HCT116 (cell line): Measurements from ENCODE around the gene RSPO1. TPM values are rescaled to one million over a fixed set of nuclear protein-coding genes. Genes with fewer than 3 reads are reported as not detected.
A peak's percentile ranks its signal among the peaks of the same experiment; 100 is the strongest.

Experiments used
- ATAC-seq: fragments of 200-7000 bp; cut with Tn5 transposase; 2 replicates; pipeline ENCODE4 v1.9.1; 2020; ENCODE audit warnings: mild to moderate bottlenecking, moderate library complexity
- BruUV-seq: library from RNA; stranded (reverse); fragments of 400-500 nt; replicated peaks from 2 replicates; lab custom pipeline; 2021; lab: Mats Ljungman, UMichigan
- CTCF ChIA-PET: fragments of 300-600 bp; sonication (Branson Sonifier 250); formaldehyde crosslinking; loops from one replicate; lab custom pipeline; 2021; ENCODE audit warnings: antibody characterized with exemption; lab: Charles Lee
- POLR2A ChIA-PET: fragments of 300-600, 350-600 bp; sonication (Branson Sonifier 250); formaldehyde crosslinking; loops from one replicate; lab custom pipeline; 2021; ENCODE audit warnings: antibody characterized with exemption; lab: Charles Lee
- RAD21 ChIA-PET, 2 experiments: fragments of 300-600 bp; sonication (Branson Sonifier 250); formaldehyde crosslinking; loops; one replicate each; lab custom pipeline; 2023; ENCODE audit warnings: low total read pairs in 2 of 2; ENCODE audit not compliant: uncharacterized antibody in 2 of 2, unreplicated experiment in 2 of 2, low non-redundant PET in 1 of 2; lab: Charles Lee
- DNase-seq: peaks from one replicate; pipeline ENCODE4 v3.0.0-alpha.2; 2010; ENCODE audit warnings: low read depth, low spot score
- H2AFZ ChIP-seq: fragments of 200-600 bp; shearing (Covaris generic), sonication (generic); 2 replicates; pipeline ENCODE4 v1.6.1; 2017; ENCODE audit warnings: low read depth, mixed run types, mixed read lengths, antibody characterized with exemption, low read length; ENCODE audit not compliant: poor library complexity, severe bottlenecking
- H3K27ac ChIP-seq: 2 replicates; pipeline ENCODE4 v1.5.1; 2012; ENCODE audit warnings: low read depth, low read length
- H3K27me3 ChIP-seq: fragments of 200-600 bp; sonication (generic); 2 replicates; pipeline ENCODE4 v1.6.1; 2016; ENCODE audit warnings: mixed run types, low read length, mixed read lengths; ENCODE audit not compliant: insufficient read depth
- H3K36me3 ChIP-seq, 2 experiments: fragments of 200-500 bp in 1 of 2; fragments of 200-600 bp in 1 of 2; sonication (Bioruptor generic) in 1 of 2; sonication (generic) in 1 of 2; 2 replicates each; pipeline versions ENCODE4 v1.5.1 to v1.6.1; 2014 to 2016; ENCODE audit warnings: low read length in 2 of 2, inconsistent platforms in 1 of 2, mixed read lengths in 1 of 2, mixed run types in 1 of 2; ENCODE audit not compliant: insufficient read depth in 2 of 2, control insufficient read depth in 1 of 2
- H3K4me1 ChIP-seq, 2 experiments: fragments of 200-600 bp in 1 of 2; sonication (generic) in 1 of 2; 2 replicates each; pipeline versions ENCODE4 v1.5.1 to v1.6.1; 2012 to 2017; ENCODE audit warnings: low read length in 2 of 2, inconsistent platforms in 1 of 2, mild to moderate bottlenecking in 1 of 2, mixed read lengths in 1 of 2, mixed run types in 1 of 2, moderate library complexity in 1 of 2; ENCODE audit not compliant: insufficient read depth in 2 of 2, control insufficient read depth in 1 of 2
- H3K4me2 ChIP-seq: fragments of 200-600 bp; sonication (generic); 2 replicates; pipeline ENCODE4 v1.6.1; 2017; ENCODE audit warnings: mixed run types, low read length, mixed read lengths
- H3K4me3 ChIP-seq, 2 experiments: fragments of 200-600 bp in 1 of 2; sonication (generic) in 1 of 2; replicated peaks in 1 of 2; 2 replicates each; pipeline ENCODE4 v1.5.1; 2011 to 2016; ENCODE audit warnings: low read length in 2 of 2, control low read depth in 1 of 2, low read depth in 1 of 2, mild to moderate bottlenecking in 1 of 2, mixed read lengths in 1 of 2, mixed run types in 1 of 2
- H3K79me2 ChIP-seq: fragments of 200-600 bp; sonication (generic); 2 replicates; pipeline ENCODE4 v1.6.1; 2017; ENCODE audit warnings: mild to moderate bottlenecking, mixed run types, low read length, moderate library complexity, mixed read lengths; ENCODE audit not compliant: insufficient read depth
- H3K9ac ChIP-seq: fragments of 200-600 bp; sonication (generic); 2 replicates; pipeline ENCODE4 v1.6.1; 2016; ENCODE audit warnings: low read length, mixed read lengths
- H3K9me2 ChIP-seq: fragments of 200-600 bp; sonication (generic), shearing (Covaris generic); 2 replicates; pipeline ENCODE4 v1.6.1; 2017; ENCODE audit warnings: mixed run types, mild to moderate bottlenecking, moderate library complexity; ENCODE audit not compliant: insufficient read depth
- H3K9me3 ChIP-seq, 2 experiments: fragments of 200-500 bp in 1 of 2; fragments of 200-600 bp in 1 of 2; sonication (Bioruptor generic) in 1 of 2; sonication (generic) in 1 of 2; 2 replicates each; pipeline ENCODE4 v1.6.1; 2014 to 2017; ENCODE audit warnings: low read length in 2 of 2, mixed read lengths in 2 of 2, inconsistent platforms in 1 of 2, low read depth in 1 of 2, mild to moderate bottlenecking in 1 of 2, mixed run types in 1 of 2, moderate library complexity in 1 of 2; ENCODE audit not compliant: control insufficient read depth in 1 of 2, insufficient read depth in 1 of 2
- H4K20me1 ChIP-seq: fragments of 200-600 bp; sonication (generic), shearing (Covaris generic); 2 replicates; pipeline ENCODE4 v1.6.1; 2017; ENCODE audit warnings: mixed run types, mild to moderate bottlenecking, moderate library complexity; ENCODE audit not compliant: insufficient read depth
- EGR1 ChIP-seq: IDR thresholded peaks from 2 replicates; pipeline ENCODE4 v1.6.1; 2012; ENCODE audit warnings: low read depth
- ELF1 ChIP-seq: IDR thresholded peaks from 2 replicates; pipeline ENCODE4 v1.6.1; 2012; ENCODE audit warnings: low read depth, borderline replicate concordance
- FOSL1 ChIP-seq: IDR thresholded peaks from 2 replicates; pipeline ENCODE4 v1.6.1; 2012; ENCODE audit warnings: low read depth
- MAX ChIP-seq: IDR thresholded peaks from 2 replicates; pipeline ENCODE4 v1.6.1; 2012
- POLR2AphosphoS5 ChIP-seq: IDR thresholded peaks from 2 replicates; pipeline ENCODE4 v1.6.1; 2011; ENCODE audit warnings: mild to moderate bottlenecking, low read depth, low read length, moderate library complexity
- RAD21 ChIP-seq: IDR thresholded peaks from 2 replicates; pipeline ENCODE4 v1.6.1; 2012; ENCODE audit warnings: low read depth, mild to moderate bottlenecking
- TCF7L2 ChIP-seq: IDR thresholded peaks from 2 replicates; pipeline ENCODE4 v1.7.0; 2011; ENCODE audit warnings: borderline replicate concordance, inconsistent platforms; ENCODE audit not compliant: insufficient read depth, insufficient read length; ENCODE audit errors: extremely low read depth
- ZFX ChIP-seq: fragments of 450-650 bp; IDR thresholded peaks from 2 replicates; pipeline ENCODE4 v1.6.1; 2017
- intact Hi-C: fragments of 100-400 bp; cut with micrococcal nuclease; formaldehyde crosslinking; loops from 2 replicates; pipeline ENCODE4 v1.10.0; 2022
- total RNA-seq: library from RNA; stranded (reverse); gene quantifications from one replicate; pipeline ENCODE4 v1.2.1, GENCODE V29; 2021; ENCODE audit not compliant: unreplicated experiment
- TF ChIP-seq, protein P1 (sequence below): IDR thresholded peaks from 2 replicates; pipeline ENCODE4 v1.6.1; 2011; ENCODE audit warnings: mild to moderate bottlenecking, low read length, moderate library complexity; ENCODE audit not compliant: insufficient replicate concordance; ENCODE audit errors: extremely low read depth

The RSPO1 gene
- total RNA-seq, 1 experiment from 2014 or later, result 0.15 TPM

GRCh38 chr1:37621326-37621870, 13.3 kb downstream of the RSPO1 start (continued):
- TF ChIP-seq ELF1 (no peak), TCF7L2 (no peak), FOSL1 (no peak), EGR1 (no peak), POLR2AphosphoS5 (no peak), MAX (no peak), ZFX (no peak)
- TF ChIP-seq, protein P1, sequence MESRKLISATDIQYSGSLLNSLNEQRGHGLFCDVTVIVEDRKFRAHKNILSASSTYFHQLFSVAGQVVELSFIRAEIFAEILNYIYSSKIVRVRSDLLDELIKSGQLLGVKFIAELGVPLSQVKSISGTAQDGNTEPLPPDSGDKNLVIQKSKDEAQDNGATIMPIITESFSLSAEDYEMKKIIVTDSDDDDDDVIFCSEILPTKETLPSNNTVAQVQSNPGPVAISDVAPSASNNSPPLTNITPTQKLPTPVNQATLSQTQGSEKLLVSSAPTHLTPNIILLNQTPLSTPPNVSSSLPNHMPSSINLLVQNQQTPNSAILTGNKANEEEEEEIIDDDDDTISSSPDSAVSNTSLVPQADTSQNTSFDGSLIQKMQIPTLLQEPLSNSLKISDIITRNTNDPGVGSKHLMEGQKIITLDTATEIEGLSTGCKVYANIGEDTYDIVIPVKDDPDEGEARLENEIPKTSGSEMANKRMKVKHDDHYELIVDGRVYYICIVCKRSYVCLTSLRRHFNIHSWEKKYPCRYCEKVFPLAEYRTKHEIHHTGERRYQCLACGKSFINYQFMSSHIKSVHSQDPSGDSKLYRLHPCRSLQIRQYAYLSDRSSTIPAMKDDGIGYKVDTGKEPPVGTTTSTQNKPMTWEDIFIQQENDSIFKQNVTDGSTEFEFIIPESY, result no peak

DNA sequence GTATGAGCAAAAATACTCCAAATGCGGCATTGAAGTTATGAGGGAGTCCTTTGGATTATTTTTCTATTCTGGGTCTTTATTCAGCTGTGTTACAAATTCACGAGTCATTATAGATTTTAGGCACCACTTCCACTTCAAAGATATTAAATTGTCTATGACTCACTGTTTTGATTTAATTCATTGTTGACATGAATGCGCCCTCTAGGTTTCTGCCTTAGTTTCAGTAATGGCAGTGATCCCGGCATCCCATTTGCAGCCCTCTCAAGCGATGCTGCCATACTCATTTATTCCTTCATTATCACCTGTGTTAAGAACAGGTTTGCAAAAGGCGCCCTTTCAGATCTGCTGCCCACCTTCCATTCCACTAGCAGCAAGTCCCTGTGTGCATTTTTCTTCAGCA, 14.0 kb downstream of the RSPO1 start:
- peaks cover 35% of the 10 kb centered on the region for H3K27me3 ChIP-seq
- H3K4me3 ChIP-seq, result no peak overlapping the region
- intact Hi-C loops, result no loop called here
- ChIA-PET POLR2A (no interaction called here), RAD21 (no interaction called here), CTCF (no interaction called here)
- H3K27ac ChIP-seq, result no peak overlapping the region
- no TSS peak for BruUV-seq
- no peaks in the 10 kb centered on the region for H3K9me2 ChIP-seq
- no peak overlapping the region for H3K9ac ChIP-seq
- peak; percentile 28; the same call in 1 of the 2 replicates for TF ChIP-seq RAD21
- TF ChIP-seq, protein P1, result no peak
- H2AFZ ChIP-seq, result peak overlapping the region; percentile 53
- no peaks in the 10 kb centered on the region for H3K9me3 ChIP-seq
- no peaks in the 10 kb centered on the region for H3K79me2 ChIP-seq
- H3K36me3 ChIP-seq, result no peaks in the 10 kb centered on the region
- no peaks in the 10 kb centered on the region for H4K20me1 ChIP-seq
- H3K4me2 ChIP-seq, result peak overlapping the region; percentile 37; the same call in 1 of the 2 replicates
- ATAC-seq, result peak; percentile 57; the same call in 1 of the 2 replicates
- peaks cover 0 to 6% of the 10 kb centered on the region in 2 experiments; a peak in 3 of 4 replicates for H3K4me1 ChIP-seq
- DNase-seq, result no peak
